KBM-7 (cell line): ENCODE results near the gene CHST15.

Experiments
- DNase-seq: peaks from one replicate; pipeline ENCODE4 v3.0.0-alpha.2; 2015
- in situ Hi-C: fragments of 300-500 bp; cut with MboI; formaldehyde crosslinking; loops from 2 replicates; pipeline ENCODE4 v1.14.3; 2020; ENCODE audit warnings: low sequenced_read_pairs, low pct_unique_long_range_greater_than_20kb, mixed read lengths

CHST15 gene, protein sequence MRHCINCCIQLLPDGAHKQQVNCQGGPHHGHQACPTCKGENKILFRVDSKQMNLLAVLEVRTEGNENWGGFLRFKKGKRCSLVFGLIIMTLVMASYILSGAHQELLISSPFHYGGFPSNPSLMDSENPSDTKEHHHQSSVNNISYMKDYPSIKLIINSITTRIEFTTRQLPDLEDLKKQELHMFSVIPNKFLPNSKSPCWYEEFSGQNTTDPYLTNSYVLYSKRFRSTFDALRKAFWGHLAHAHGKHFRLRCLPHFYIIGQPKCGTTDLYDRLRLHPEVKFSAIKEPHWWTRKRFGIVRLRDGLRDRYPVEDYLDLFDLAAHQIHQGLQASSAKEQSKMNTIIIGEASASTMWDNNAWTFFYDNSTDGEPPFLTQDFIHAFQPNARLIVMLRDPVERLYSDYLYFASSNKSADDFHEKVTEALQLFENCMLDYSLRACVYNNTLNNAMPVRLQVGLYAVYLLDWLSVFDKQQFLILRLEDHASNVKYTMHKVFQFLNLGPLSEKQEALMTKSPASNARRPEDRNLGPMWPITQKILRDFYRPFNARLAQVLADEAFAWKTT

DNA sequence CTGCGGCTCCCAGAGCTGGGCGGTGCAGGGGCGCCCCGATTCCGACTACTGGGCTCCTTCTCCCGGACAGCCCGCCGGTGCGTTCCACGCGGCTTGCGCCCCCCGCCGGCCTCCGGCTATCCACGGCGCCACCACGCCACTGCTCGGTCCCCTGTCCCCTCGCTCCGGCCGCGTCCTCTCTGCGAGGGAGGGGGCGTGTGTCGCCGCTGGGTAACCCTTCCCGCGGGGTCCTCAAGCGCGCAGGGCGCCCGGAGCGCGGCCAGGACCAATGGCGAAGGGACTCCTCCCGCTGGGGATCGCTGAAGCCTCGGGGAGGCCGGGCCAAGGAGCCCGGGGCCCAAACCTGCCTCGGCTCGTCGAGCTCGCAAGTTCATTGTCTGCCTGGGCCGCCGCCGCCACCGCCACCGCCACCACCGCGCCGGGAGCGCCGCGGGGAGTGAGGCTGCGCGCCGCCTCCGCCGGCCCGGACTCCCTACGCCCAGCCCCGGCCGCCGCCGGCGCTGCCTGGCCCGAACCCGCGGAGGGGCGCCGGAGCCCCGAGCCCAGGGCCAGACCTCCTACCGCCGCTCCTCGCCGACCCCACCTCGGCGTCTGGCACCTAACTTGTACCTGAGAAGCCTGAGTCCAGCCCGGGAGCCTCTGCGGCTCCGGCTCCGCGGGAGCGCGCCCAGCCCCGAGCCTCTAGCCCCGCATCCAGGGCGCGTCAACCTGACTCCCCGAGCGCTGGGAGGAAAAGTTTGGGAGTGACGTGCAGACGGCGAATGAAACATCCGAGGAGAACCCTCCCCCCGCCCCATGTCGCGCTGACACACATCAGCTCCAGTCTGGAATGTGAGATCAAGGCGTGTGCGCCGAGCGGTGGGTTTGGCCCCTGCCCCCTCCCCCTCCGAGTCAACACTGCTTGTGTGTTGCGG is at the start of gene CHST15:
TSS of gene CHST15 (minus strand) at position 739 of the 914 bp plus-strand sequence. CDS start 47,386 bp downstream, outside the sequence.
- DNase-seq, result no peak
- in situ Hi-C loops, result no loop called here

DNA sequence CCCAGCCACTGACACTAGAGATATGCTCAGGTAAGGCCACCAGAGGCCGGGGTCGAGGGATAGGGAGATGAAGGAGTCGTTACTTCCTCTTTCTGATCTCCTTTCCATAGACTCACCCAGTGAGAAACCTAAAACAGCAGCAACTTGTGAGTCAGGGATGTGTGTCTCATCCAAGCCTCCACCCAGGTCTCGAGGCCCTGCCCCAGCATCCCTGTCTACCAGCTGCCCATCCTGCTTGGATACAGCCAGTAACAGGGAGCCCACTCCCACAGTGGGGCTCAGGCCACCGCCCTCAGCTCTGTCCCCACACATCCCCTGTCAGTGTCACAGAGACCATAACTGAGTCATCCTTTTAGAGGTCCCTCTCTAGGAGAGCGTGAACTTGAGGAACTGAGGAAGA is 49.6 kb upstream of the CHST15 start:
- in situ Hi-C loops, result no loop called here
- DNase-seq, result no peak

DNA sequence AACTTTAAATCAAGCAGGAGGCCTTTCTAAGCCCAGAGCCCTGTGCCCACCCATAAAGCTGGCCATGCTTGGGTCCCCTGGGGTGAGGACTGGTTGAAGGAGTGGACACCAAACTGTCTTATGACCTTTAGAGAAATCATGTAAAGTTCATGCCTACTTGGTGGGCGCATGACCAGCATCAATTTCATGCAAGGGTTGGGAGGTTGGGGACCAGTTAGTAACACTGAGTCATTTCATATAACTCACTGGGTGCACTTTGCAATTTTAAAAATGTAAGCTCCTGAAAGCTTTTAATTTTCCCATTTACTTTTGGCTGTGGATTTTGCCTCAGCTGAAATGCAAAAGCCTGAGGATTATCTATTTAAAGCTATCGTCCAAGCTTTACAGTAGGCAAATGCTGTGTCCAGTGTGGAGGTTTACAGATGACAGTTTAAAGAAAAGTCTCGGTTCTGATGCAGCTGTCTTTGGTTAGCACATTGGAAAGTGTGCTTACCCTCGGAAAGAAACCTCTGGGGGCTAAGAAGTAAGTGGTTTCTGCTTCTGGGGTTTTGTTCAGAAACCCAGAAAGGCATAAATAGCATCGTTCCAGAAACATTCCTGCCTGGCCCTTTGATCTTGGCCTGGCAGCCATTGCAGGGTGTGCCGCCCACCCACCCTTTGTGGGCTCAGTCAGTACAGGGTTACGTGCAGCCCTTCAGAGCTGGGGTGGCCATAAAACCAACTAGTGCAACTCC is 48.8 kb upstream of the CHST15 start:
- no peak for DNase-seq
- in situ Hi-C loops, result no loop called here

DNA sequence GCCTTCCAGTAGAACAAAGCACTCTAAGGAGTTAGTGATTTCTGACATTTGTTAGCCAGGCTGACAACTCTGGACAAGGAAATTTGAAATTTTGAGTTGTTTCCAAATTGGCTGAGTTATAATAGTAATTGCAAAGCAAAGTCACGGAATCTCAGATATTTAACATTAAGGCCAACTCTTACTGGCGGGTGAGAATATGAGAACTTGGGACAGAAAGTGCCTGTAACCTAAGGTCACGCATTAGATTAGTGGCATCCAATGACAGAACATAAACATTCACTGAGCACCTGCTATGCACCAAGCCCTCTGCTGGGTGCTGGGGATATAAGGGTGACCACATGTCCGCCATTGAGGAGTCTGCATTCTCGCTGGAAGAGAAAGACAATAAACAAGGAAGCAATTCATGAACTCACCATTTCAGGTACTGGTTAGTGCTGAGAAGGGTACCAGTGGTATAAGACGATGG is 45.5 kb upstream of the CHST15 start:
- no peak for DNase-seq
- in situ Hi-C loops, result no loop called here

DNA sequence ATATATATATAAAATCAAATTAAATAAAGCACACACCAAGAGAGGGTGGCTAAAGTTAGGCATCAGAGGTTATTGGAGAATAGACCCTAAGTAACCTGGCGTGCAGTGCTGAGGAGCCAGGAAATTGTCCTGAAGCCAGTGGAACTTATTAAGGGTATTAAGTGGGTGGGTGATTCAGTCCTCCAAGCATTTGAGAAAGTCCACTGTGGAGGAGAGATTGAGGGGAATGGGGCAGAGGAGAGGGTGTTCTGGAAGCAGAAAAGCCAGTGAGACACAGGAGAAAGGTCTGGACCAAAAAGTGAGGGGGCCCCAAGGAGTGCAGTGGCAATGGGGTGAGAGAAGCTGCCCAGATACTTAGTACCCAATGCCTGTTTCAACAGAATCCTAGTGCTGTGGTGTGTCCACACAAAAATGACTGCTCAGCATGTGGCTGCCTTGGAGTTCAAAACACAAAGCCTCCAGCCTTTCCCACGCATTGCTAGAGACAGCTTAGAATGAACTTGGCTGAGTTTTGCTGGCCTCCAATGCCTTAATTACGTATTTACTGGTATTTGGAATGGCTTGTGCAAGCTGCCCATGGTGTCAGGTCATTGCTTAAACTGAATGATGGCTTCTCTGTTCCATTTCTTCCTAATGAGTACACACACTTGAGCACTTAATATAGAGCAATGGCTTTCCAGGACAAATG is 44.9 kb upstream of the CHST15 start:
- no peak for DNase-seq
- in situ Hi-C loops, result no loop called here

DNA sequence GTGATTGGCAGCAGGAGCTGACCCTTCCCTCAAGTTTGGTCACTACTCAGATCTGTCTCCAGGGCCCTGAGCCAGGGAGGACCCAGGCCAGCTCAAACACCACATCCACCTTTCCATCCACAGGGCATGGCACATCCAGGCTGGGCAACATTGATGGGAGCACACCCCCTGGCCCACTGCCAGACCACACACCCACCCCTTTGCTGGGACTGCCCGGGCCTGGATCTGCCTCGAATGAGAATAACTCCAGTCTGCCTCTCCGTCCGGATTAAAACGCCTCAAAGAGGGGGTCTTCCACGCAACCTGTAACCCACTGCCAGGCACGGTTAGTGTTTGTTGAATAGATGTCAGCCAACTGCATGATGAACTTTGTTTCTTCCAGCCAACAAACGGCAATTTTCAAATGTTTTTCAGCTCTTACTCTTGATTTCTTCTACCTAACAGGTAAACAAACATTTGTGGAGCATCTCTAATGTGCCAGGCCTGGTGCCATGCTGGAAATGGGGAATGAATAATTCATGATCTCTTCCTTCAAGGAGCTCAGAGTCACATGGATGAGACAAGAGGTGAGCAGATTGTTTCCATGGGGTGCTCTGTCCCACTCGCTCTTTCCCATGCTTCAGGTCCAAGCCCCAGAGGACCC is 41.0 kb upstream of the CHST15 start:
- no peak for DNase-seq
- in situ Hi-C loops, result no loop called here

DNA sequence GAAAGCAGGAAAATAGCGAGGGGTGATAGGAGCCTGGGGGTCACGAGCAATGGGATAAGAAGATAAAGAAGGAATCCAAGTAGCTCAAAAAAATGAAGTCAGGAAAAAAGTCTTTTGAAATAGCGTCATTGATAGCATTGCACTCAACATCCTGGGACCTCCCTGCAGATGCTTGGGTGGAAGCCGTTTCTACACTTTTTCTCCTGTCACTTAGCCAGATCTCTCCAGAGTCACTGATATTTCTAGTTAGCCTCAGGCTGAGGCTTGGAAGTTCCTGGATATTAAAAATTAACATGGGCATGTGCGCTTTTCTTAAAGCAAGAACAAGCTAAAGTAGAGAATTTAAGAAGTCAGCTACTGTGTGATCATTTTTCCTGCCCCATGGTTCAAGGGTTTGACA is 39.5 kb upstream of the CHST15 start:
- in situ Hi-C loops, result no loop called here
- no peak for DNase-seq

DNA sequence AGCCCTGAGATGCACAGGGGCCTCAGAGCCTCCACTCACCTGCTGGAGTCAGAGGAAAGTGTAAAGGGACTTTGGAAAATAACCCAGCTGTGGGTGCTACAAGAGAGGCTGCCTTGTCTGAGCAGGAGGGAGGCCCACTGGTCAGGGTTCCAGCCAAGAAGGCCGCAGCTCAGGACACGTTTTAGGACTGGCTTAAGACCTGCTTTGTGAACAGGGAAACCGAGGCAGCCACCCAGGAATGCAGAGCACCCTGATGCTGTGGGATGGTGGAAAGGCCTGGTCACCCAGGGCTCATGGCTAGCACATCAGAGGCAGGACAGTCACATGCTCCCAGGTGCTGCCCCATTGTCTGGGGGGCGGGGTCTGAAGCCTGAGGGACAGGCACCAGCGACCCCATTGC is 38.9 kb upstream of the CHST15 start:
- no peak for DNase-seq
- in situ Hi-C loops, result no loop called here

DNA sequence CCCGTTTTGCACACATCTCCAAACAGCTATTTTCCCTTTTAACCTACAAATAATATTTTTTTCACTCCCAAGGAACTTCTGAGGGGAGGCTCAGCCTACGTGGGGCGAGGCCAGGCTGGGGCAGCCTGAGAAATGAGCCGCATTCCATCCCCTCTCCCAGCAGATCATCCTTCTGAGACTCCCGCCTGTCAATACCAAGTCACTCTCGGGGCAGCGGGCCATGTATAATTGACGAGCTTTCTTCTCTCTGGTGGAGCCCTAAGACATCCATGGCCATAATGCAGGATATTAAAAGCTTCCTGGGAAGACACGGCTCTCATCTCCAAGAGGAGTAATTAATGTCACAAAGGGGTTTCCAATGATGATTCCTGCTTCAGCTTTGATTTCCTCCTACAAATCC is 37.8 kb upstream of the CHST15 start:
- no peak for DNase-seq
- in situ Hi-C loops, result no loop called here

DNA sequence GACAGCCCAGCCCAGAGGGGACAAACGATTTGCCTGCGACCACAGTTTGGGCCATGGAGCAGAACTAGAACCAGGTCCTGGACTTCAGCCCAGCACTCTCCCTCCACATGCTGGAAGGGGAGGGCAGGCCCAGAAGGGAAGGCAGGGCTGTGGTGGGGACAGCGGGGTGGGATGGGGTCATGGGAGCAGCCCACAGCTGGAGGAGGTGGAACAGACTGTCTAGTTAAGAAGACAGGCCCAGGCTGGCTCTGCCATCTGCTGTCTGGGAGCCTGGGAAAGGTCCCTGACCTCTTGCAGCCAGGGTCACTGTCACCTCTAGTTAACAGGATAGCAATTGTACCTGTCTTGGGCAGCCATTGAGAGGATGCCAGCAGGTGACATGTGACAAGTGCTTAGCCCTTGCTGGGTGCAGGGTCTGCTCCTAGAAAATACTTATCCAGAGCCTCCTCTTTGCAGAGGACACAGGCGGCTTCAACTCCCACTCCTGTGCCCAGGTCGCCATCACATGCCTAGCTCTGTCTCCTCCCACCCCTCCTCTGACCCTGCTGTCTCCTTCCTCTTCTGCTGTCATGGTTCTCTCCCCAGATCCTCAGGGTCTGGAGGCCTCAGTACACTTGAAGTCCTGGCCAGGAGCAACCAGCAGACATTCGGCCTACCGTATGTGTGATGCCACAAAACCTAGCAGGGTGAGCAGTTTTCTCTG is 37.0 kb upstream of the CHST15 start:
- no peak for DNase-seq
- in situ Hi-C loops, result no loop called here

DNA sequence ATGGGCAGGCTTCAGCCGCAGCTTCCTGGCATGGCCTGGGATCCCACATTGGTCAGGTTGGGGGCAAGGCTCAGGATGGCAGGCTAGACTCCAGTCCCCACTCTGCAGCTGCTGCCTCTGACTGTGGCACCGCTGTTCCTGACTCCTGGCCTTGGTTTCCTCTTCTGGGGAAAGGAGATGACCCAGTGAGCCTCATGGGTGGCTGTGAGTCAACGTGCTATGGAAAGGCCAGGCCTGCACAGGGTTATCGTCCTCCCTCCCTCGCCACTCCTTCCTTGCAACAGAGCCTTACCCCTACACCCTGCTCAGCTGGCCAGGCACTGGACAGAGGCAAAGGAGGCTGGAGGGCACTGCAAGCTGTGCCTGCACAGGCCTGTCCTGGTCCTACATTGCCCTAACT is 36.1 kb upstream of the CHST15 start:
- no peak for DNase-seq
- in situ Hi-C loops, result no loop called here

DNA sequence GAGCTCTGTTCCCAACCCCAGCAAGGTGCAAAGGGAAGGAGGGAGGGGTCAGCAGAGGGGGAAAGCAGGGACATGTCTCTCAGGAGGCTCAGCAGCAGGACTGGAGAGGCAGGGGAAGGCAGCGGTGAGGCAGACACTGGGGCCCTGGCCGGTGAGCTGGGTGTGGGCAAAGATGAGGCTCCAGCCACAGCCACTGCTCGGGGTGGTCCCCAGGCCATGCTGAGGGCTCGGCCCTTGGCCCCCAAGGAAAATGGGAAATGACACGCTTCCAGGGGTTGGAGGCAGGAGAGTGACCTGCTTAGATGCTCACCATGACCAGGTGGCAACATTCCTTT is 35.4 kb upstream of the CHST15 start:
- in situ Hi-C loops, result no loop called here
- no peak for DNase-seq

DNA sequence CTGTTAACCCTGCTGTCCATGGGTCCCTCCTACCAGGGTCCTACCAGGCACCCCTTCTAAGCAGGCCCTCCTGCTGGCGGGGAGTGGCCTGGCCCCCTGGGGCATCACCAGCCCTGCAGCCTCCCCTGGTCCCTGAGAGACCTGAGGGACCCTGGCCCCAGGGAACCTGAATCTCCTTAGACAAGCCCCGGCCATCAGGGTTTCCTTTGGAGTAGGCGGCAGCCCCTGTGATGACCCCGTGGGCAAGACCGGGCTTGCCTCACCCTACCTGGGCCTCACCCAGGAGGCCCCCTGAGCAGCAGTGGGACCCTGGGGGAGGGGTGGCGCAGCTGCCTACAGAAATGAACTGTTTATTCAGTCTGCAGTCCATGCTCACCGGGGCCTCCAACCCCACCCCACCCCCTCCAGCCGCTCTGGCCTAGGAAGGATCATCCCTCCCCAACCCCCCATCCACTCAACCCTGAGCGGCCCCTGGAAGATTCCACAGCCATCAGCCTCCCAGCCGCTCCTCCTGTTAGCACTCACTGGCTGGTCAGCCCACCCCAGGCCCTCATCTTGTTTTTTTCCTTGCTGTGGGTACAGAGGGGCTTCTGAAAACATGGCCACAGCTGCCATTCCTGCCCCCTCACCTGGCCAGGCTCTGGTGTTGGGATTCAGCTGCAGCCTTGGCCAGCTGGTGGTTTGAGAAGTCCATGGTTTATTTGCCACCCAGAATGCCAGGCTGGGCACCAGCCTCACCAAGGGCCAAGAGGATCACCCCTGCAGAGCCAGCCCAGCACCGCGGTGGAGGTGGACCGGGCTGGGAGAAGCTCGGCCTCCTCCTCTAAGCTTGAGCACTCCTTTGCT is 34.8 kb upstream of the CHST15 start:
- no peak for DNase-seq
- in situ Hi-C loops, result no loop called here

DNA sequence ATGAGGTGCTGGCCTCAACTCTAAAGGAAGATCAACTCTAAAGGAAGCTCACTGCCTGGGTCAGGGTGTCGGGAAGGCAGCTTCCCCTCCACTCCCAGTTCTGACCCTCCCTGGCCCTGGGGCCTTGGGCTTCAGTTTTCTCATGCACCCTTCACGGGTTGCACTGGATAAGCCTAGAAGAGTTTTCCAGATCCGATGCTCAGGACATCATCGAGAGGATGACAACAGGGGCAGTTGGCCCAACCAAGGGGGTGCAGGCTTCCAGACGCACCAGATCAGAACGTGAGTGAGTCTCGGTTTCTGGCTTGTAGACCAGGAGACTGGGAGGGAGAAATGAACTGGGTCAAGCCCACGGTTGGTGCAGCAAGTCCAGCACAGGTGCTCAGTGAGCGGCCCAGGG is 34.2 kb upstream of the CHST15 start:
- in situ Hi-C loops, result no loop called here

DNA sequence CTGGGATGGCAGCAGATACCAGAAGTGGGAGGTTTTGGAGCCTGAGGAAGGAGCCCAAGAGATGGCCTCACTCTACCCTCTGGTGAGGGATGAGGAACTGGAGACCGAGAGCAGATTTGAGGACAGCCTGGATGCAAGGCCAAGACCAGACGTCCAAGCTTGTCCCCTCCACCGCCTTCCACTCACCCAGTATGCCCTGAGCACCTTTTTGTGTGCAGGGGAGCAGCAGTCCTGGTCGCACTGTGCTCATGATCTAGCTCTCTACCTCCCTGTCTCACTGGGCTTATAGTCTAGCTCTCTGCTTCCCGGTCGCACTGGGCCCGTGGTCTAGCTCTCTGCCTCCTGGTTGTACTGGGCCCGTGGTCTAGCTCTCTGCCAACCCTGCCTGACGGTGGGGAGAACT is 33.6 kb upstream of the CHST15 start:
- no peak for DNase-seq
- in situ Hi-C loops, result no loop called here

More for the DNA sequence above, 34.2 kb upstream of the CHST15 start:
- no peak for DNase-seq

DNA sequence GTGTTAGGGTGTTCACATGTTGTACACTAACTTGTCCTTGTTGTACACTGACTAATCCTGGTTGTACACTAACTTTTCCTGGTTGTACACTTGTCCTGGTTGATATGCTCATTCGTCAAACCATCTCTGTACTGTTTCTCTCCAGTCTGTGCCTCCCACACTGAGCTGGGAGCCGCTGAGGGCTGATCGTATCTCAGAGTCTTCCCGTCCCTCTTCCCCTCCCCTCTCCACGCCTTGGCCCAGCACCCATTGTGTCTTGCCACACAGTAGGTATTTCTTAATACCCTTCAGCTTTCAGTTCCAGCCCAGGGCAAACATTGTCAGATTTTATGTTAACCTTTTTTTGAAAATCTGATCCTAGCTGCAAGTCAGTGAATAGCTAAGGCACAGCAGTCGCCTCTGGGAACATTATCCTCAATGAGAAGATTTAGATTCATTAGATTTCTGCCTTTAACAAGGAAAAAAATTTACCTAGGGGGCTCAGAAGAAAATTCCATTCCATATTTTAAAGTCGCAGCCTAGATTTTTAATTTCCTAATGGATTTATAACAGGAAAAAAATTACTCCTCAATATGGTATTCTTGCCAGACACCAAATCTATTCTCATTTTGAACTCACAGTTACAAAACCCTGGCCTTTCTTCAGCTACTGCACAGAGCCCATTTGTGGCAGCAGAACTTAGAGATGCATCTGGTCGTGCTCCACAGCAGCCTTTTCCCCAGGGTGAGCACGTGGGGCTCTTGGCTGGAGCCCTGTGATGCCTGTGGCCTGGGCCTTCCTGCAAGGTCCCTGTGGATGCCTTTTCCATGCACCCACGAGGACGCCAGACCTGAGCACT is 33.0 kb upstream of the CHST15 start:
- in situ Hi-C loops, result no loop called here
- DNase-seq, result no peak
